ENCODE results near the gene IL21R.
"Not testable (repeated sequence)": the region's sequence is repeated elsewhere in the genome, so short reads cannot be mapped to it uniquely, and the experiment has no call there.

The IL21R gene

DNA sequence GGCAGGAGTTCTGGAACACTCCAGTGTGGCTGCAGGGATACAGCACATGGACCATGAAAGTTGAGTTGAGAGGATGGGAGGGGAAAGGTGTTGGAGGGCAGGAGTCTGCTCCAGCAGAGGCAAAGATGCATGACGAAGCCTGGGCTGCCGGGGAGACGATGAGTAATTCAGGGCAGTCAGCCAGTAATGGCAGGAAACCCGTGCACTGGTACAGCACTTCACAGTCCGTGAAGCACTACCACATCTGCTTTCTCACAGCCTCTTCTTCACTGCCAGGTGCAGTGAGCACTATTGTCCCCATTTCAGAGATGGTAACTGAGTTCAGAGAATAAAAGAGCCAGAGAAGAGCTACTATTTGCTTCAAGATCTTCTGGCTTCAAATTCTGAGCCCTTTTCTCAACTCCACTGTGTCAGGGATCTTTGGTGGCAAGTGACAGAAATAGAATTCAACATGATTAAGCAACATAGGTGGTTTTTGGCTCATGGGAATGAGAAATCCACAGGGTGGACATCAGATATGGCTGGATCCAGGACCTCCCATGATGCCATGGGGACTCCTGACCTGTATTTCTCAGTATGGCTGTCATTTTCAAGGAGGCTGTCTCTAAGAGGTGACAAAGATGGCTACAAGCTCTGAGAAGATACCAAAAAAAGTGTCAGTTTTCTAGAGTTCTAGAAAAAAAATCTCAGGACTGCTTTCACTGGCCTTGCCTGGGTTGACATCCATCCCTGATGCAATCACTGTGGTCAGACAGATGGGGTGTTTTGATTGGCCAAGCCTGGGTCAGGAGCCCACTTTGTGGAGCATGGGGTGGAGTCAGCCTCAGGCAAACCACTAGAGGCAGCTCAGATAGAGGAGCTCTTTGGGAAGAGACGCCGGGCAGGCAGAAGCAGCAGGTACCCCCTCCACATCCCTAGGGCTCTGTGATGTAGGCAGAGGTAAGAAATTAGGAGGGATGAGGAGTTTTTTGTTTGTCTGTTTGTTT, 24.7 kb downstream of the IL21R start:
- DNase-seq (ENCODE audit: low read depth in 3 of 3) = peak; percentile 42 to 69 (median 63)

DNA sequence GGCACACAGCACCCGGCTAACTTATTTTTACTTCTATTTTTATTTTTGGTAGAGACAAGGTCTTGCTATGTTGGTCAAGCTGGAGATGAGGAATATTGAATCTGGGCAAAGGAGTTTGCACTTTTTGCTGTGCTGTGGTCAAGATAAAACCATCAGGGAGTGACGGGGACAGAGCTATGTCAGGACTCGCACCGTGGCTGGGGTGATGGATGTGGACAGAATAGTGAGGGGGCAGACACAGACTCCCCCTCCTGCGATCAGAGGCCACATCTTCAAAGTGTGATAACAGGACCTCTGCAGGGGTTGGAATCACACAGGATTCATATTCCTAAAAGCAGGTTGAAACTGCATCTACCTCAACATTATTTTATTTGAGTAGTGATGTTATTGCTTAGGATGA, 25.6 kb downstream of the IL21R start:
- no peak for DNase-seq (ENCODE audit: low read depth in 3 of 3)

DNA sequence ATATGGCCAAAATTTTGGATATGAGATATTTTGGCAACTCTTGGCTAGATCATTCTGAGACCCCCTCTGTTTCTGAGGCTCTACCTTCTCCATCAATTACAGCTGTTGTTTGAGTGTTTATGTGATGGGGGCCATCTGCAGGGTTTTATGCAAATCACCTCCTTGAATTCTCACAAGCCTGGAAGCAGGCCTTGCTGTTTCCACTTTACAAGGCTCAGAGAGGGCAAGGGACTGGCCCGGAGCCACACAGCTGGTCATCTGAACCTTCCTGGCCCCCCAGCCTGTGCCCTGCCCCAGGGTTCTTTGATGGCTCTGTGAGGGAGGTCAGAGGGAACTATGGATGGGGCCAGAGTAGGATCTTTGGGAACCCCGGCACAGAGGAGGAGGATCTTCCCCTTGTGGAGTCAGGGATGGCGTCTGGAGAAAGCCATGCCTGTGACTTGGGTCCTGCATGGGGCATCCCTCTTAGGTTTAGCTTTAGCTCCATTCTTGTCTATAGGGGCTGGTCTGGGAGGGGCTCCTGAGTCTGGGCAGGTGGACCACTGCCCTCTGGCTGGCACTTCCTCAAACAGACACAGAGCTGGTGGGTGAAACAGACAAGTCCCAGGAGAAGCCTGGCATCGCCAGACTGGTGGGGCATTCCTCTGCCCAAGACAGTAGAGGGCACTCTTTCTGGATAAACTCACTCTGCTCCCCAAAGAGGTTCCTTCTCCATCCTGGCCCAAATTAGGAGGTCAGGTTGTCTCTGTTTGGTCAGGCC, 26.2 kb downstream of the IL21R start:
- no peak for DNase-seq (ENCODE audit: low read depth in 3 of 3)

DNA sequence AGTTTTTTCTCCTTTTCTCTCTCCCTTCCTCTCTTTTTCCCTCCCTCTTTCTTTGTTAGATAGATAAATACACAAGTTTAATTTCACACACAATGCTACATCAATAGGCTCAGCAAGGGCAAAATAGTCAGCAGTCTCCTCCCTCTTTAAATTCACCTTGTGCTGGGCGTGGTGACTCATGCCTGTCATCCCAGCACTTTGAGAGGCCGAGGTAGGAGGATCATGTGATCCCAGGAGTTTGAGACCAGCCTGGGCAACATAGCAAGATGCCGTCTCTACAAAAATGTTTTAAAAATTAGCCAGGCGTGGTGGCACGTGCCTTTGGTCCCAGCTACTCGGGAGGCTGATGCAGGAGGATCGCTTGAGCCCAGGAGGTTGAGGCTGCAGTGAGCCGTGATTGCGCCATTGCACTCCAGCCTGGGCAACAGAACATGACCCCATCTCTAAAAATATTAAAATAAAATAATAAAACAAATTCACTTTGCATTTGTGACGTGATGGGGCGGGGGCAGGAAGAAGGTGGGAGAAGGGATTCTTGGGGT, 27.4 kb downstream of the IL21R start:
- DNase-seq (ENCODE audit: low read depth in 3 of 3) = no peak

DNA sequence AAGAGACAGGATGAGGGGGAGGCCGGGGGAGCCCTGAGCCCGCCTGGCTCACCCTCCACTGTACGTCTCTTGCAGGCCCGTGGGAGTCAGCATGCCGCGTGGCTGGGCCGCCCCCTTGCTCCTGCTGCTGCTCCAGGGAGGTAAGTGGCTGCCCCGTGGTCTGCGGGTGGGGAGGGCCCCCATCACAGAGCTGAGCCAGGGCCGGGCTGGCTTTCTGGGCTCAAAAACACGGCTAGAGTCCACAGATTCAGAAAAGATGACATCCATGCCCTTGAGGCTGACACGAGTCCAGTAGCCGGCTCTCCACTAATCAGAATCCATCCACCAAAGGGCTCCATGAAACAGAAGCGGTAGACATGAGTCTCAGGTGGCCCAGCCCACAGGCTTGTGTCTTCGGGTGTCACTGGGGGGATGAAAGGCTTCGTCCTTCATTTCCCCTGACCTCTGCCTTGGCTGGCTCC, 28.0 kb downstream of the IL21R start:
- no peak for DNase-seq (ENCODE audit: low read depth in 3 of 3)

DNA sequence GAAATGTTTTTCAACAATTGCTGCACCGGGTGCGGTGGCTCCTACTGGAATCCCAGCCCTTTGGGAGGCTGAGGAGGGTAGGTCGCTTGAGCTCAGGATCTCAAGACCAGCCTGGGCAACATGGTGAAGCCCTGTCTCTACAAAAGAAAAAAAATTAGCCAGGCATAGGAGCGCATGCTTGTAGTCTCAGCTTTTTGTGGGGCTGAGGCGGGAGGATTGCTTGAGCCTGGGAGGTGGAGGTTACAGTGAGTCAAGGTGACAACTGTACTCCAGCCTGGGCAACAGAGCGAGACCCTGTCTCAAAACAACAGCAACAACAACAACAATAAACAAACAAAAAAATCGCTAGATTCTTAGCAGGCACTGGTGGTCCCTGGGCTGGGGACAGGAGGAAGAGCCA, 28.5 kb downstream of the IL21R start:
- DNase-seq (ENCODE audit: low read depth in 3 of 3) = no peak

DNA sequence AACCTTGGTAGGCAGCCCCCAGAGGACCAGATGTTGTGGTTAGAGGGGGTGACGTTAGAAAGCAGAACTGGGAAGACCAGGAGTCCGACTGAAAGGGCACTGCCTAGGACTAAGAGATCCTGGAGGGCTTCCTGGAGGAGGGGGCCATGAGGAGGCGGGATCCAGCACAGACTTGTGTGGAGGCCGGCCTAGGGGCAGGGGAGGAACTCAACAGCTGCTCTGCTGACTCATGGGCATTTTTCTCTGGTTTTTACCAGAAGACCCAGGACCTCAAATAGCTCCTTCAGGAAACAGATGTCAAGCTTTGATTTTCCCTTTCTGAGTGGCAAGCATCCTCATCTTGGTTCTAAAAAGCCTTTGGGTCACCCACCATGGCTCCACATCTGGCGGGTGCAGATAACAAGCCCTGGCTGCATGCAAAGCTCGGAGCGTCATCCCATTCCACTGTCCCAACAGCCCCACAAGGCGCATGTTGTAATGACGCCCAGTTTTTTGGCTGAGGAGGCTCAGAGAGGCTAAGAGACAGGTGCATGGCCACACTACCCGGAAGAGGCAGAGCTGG, 29.0 kb downstream of the IL21R start:
- DNase-seq (ENCODE audit: low read depth in 3 of 3) = no peak

DNA sequence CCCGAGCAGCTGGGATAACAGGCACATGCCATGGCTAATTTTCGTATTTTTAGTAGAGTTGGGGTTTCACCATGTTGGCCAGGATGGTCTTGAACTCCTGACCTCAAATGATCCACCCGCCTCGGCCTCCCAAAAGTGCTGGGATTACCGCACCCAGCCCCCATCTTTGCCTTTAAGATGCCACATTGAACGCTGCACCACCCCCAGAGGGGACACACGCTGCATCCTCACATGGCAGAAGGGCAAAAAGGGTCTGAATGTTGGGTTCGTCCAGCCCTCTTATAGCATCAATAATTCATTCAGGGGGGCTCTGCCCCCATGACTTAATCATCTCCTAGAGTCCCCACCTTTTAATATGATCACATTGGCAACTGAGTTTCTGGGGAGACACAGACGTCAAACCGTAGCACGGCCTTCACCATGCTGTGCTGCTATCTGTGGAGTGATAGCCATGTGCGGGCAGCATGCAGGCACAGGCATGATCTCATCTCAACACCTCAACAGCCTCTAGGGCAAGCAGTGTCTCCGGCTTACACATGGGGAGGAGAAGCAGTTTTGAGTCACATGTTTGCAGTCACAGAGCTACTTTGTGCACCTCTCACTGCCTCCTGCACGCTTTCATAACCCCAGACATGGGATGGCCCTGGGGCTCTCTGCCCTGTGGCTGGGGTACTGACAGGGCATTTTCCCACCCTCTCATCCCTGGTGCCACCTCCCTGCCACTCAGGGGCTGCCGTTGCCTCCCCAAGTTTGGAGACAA, 30.0 kb downstream of the IL21R start:
- no peak for DNase-seq (ENCODE audit: low read depth in 3 of 3)

DNA sequence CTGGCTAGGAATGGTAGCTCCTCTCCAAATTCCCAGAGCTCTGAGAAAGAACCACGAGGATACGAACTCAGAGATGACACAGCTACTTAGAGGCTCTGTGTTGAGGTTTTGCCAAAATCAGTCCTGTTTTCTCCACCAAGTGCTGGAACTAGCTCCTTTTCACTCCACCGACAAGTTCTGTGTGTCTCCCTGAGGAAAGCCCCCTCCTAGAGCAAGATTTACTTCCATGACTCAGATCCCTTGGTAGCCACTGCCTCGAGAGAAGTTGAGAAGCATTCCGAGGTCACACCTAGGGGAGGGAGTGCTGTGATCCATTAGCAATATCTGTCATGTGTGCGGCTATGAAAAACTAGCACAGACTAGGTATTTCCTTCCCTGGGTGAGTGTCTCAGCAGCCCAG, 30.6 kb downstream of the IL21R start:
- DNase-seq (ENCODE audit: low read depth in 3 of 3) = no peak

DNA sequence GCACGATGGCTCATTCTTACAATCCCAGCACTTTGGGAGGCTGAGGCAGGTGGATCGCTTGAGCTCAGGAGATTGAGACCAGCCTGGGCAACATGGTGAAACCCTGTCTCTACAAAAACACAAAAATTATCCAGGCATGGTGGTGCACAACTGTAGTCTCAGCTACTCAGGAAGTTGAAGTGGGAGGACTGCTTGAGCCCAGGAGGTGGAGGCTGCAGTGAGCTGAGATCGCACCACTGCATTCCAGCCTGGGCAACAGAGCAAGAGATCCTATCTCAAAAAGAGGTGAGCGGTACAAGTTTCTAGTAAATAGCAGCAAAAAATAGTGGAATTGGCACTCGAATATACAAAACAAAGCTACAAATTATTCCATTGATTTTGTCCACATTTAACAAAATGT, 31.2 kb downstream of the IL21R start:
- not testable (repeated sequence) for DNase-seq (ENCODE audit: low read depth in 3 of 3)

DNA sequence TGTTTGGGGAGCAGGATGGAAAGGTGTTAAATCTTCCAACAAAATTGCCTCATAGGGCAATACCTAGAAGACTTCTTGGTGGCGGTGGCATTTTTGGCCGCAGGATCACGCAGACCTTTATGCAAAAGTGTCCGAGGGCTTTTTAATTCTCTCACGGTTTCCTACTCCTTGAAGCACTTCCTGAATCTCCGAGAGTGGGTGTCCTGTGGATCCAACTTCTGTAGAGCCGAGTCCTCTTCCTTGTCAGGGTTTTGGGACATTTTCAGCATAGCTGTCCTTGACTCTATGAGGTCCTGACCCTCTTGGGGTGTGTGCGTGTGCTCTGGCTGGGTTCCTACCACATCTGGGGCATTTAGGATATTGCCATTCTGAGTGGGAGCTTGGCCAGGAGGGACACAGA, 31.7 kb downstream of the IL21R start:
- no peak for DNase-seq (ENCODE audit: low read depth in 3 of 3)

DNA sequence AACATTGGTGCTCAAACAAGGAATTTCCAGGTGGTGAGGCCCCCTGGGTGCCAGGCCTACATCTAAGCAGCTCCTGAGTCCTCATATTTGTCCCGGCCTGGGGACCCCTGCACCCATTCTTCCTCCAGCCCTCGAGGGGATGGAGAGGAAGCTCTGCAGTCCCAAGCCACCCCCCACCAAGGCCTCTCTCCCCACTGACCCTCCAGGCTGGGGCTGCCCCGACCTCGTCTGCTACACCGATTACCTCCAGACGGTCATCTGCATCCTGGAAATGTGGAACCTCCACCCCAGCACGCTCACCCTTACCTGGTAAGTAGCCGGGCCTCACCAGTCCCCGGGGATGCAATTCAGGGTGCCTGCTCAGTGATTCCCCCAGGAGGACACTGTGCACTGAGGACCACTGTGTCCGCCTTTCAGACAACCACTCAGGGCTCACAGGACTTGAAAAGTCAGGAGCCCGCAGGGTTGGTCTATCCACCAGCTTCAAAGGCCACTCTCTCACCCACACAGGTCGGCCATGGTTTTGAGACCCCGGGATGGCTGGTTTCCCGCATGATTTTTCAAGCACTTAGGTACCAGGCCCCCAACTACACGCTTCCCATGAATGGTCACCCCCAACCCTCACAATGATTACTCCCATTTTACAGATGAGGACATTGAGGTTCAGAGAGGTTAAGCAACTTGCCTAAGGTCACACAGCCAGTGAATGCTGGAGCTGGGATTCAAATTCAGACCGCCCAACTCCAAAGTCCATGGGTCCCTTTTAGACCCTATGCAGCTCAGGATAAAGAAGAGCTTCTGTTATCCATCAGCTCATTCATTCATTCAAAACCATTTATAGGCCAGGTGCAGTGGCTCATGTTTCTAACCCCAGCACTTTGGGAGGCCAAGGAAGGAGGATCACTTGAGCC, 32.4 kb downstream of the IL21R start:
- no peak for DNase-seq (ENCODE audit: low read depth in 3 of 3)

DNA sequence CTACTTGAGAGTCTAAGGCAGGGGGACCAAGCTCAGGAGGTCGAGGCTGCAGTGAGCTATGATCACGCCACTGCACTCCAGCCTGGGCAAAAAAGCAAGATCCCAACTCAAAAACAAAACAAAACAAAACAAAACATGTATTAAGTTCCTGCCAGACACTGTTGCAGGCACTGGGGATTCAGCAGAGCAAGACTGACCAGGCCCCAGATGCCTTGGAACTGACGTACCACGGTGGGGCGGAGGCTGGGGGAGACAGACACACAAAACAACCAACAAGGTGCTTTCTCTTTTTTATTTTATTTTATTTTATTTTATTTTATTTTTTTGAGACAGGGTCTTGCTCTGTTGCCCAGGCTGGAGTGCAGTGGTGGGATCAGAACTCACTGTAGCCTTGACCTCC, 33.2 kb downstream of the IL21R start:
- not testable (repeated sequence) for DNase-seq (ENCODE audit: low read depth in 3 of 3)

DNA sequence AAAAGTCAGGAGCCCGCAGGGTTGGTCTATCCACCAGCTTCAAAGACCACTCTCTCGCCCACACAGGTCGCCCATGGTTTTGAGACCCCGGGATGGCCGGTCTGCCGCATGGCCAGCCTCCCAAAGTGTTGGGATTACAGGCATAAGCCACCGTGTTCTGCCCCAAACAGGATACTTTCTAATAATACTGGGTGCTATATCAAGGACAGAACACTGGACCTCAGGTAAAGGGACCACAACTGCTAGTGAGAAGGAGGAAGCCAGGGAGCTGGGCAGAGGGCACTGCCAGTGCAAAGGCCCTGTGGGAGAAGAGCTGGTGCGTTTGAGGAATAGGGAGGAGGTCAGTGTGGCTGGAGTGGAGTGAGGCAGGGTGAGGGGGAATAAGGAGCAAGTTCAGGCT, 34.1 kb downstream of the IL21R start:
- DNase-seq (ENCODE audit: low read depth in 3 of 3) = no peak

DNA sequence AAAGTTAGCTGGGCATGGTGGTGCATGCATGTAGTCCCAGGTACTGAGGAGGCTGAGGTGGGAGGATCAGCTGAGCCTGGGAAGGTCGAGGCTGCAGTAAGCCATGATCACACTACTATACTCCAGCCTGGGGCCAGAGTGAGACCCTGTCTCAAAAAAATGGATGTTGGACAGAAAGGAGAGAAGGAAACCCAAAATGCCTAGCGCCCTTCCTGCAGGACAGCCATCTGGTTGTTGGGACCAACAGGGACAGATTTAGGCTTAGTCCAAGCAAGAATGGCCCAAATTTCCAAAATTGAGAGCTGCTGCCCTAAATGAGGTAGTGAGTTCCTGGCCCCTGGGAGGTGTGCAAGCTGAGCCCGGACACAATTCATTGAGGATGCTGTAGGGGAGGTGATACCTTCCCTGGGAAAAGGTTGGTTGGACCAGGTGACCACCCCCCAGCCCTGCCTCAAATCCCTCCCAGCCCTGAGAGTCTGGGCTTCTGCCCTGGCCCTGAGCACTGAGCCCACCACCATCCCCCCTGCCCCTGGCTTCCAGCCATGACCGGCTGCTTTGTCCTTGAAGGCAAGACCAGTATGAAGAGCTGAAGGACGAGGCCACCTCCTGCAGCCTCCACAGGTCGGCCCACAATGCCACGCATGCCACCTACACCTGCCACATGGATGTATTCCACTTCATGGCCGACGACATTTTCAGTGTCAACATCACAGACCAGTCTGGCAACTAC, 35.1 kb downstream of the IL21R start:
- no peak for DNase-seq (ENCODE audit: low read depth in 3 of 3)

DNA sequence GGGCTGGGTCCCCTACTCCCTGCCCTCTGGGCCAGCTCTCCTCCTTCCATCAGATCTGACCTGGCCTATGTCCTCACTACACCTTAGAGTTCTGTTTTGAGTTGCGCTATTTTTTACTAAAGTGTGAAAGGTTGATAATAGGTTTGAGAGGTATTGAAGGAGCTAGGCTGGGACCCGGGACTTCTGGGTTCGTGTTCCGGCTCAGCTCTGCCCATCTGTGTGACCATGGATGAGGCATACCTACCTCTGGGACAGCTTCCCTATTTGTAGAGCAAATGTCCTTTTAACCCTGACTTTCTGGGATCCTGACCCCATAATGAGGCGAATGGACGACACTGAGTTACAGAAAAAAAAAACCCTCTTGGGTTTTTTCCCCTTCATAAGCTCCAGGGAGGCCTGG, 36.0 kb downstream of the IL21R start:
- no peak for DNase-seq (ENCODE audit: low read depth in 3 of 3)

DNA sequence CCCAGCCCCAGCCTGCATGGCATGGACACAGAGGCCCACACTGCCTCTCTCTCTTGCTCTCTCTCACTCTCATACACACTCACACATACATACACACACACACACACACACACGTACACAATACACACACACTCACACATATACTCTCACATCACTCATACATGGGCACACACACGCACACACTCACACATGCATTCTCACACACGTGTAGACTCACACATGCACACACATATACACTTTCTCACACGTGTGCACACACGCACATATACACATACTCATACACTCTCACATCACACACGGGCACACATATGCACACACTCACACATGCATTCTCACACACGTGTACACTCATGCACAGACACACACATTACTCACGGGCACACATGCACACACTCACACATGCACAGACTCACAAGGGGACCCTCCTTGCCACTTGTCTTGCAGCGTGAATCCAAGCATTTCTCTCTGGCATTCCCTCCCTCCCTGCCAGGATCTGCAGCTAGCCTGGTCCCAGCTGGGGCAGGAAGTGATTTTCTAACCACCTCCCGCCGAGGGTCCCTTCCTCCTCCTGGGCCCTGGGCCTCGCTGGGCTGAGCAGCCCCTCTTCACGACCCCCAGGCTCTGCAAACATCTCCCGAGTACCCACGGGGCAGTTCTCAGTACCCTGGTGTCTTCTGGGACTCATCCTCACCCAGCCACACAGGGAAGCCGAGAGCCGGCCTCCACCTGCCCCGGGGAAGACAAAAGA, 37.5 kb downstream of the IL21R start:
- no peak for DNase-seq (ENCODE audit: low read depth in 3 of 3)

DNA sequence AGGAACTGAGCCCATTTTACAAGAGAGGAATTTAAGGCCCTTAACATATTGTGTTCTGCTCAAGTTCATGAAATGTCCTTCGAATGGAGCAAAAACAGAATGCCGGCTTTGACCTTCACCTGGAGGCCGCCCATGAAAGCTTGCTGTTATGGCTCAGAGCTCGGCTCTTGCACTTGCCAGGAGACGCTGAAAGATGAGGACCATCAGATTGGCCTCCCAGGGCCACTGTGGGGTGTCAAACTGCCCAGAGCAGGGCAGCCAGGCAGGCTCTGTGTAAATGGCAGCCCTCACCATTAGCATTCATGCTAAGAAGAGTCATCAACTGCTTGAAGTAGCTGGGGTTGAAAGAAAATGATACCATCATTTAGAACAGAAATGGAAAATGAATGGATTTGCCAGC, 39.3 kb downstream of the IL21R start:
- DNase-seq (ENCODE audit: low read depth in 3 of 3) = no peak

DNA sequence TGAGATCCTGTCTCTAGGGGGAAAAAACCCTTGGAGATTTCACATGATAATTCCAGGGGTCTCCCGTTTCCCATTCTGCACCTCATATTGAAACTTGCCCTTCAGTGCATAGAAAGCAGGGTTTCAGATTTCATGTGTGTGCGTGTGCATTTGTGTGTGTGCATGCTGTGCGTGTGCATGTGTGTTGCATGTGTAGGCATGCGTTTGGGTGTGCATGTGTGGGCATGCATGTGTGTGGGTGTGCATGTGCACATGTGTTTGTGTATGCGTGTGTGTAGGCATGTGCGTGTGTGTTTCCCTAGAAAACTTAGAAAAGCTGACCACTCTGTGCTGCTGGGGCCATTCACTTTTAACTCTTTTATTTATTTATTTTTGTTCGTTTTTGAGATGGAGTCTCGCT, 40.0 kb downstream of the IL21R start:
- DNase-seq (ENCODE audit: low read depth in 3 of 3) = no peak

All from stimulated activated CD4-positive, alpha-beta T cell treated with anti-CD3 and anti-CD28 coated beads, TNF-alpha, amount 100 ng/mL, for 4 hours (primary cell).